HG03045 (cell line): ENCODE data around the gene SEPSECS.
"Not testable (repeated sequence)": the region's sequence is repeated elsewhere in the genome, so short reads cannot be mapped to it uniquely, and the experiment has no call there.

Experiments
- ATAC-seq: cut with Tn5 transposase; IDR thresholded peaks from one replicate; pipeline ENCODE4 v1.9.1; 2021; ENCODE audit warnings: mild to moderate bottlenecking, moderate library complexity; ENCODE audit not compliant: unreplicated experiment

The SEPSECS gene

DNA sequence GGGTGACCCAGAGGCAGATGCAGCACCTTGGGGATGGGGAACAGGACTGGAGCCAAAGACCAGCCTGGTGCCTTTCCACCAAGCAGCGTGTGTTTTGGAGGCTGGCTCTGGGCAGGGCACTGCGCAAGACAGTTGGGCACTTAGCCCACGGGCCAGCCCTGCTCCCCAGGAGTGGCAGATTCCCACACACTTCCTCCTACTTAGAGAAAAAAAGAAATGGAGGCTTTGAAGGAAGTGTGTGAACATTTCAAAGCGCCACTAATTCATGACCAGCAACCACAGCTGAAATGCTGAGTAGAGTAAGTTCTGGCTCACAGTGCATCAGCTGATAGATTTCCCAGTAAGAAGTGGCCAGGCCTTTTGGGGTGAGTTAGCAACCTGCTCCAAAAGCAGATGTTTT is 74.6 kb downstream of the SEPSECS start:
- no peak for ATAC-seq

DNA sequence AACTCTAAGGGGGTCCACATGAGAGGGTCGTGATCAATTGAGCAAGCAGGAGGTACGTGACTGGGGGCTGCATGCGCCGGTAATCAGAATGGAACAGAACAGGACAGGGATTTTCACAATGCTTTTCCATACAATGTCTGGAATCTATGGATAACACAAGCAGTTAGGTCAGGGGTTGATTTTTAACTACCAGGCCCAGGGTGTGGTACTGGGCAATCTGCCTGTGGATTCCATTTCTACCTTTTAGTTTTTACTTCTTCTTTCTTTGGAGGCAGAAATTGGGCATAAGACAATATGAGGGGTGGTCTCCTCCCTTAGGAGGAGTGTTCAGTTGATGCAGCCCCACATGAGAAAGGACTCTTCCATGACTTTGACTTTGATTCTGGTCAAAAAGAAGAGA is 76.8 kb downstream of the SEPSECS start:
- not testable (repeated sequence) for ATAC-seq

DNA sequence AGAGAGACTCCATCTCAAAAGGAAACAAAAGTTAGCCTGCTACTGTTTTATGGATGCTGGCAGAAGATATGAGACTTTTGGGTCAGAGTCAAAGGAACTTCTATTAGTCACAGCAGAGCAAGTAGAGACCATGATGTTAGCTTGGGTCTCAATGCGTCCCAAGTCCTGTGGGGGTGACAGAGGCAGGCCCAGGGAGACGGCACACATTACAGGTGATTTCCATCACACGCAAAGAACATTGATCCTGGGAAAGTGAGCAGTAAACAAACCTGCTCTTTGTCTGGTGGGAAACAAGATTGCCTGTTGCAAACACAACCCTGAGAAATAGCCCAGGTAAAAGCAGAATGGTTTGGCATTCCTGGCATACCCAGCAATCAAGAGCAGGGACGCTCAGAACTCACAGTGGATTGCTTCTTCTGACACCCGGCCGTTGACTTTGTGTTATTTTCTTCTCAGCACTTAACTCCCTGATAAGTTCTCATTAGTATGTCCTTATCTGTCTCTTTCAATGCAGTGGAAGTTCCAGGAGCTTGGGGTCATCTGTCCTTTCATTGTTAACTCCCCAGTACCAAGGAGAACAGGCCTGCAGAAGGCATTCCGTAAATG is 78.3 kb downstream of the SEPSECS start:
- ATAC-seq: no peak

- ATAC-seq: no peak
Observed at GRCh38 chr4:25080571-25080970, 79.7 kb downstream of the SEPSECS start.

- ATAC-seq: no peak
Observed at GRCh38 chr4:25078523-25078922, 81.7 kb downstream of the SEPSECS start.

DNA sequence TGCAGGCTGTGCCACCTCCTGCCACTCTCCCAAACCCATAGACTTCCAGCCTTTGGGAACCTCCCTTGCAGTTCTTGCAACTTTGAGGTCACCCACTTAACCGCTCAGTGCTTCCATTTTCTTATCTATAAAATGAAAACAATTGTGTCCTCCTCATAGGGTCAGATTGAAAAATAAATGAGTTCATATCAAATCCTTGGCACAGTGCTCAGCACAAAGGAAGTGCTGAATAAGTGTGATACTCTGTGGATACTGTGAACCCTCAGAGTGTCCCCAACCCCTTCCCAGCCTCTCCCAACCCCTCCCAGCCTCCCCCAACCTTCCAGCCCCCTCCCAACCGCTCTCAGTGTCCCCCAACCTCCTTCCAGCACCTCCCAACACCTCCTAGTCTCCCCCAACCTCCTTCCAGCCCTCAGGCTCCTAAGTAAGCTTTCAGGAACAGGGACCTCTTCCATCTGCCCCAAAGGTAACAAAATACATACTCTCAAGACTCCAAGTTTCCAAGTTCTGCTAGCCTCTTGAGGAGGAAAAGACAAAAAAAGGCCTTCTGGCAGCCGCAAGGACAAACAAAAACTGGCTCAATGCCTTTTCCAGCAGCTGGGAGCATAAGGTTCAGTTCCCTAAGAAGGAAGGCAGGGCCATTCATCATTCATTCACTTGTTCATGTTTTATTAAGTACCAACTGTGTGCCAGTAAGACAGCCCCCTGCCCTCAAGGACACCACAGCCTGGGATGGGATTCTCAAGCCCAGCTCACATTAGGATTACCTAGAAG is 83.4 kb downstream of the SEPSECS start:
- no peak for ATAC-seq

DNA sequence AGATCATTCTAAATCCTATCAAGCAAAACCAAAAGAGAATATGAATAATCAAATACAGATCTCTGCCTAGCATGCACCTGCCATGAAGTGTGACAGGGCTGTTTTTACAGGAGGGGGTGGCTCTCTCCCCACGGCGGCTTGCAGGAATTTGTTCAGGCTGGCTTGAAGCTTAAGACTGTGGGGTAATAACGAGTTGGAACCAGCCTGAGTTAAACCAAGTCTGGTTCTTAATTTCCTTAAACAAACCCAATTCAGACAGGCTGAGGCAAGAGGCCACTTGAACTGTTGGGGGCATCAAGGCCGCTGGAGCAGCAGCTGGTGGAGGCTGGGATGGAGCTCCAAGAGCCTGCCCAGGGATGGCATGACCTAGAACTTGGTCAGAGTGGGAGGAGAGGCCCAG is 84.4 kb downstream of the SEPSECS start:
- ATAC-seq: no peak

- ATAC-seq: no peak
Observed at GRCh38 chr4:25075129-25075528, 85.1 kb downstream of the SEPSECS start.

- ATAC-seq: no peak
Observed at GRCh38 chr4:25070545-25070944, 89.7 kb downstream of the SEPSECS start.
